ENCODE data around the gene CYP2S1. TPM values are rescaled to one million over a fixed set of nuclear protein-coding genes. Genes with fewer than 3 reads are reported as not detected.
A peak's percentile ranks its signal among the peaks of the same experiment; 100 is the strongest.
"Not testable (repeated sequence)": the region's sequence is repeated elsewhere in the genome, so short reads cannot be mapped to it uniquely, and the experiment has no call there.

CYP2S1 gene
- total RNA-seq, 1 donor, result 1.7 TPM

GRCh38 chr19:41198559-41198958 is 5.5 kb downstream of the CYP2S1 start:
- no peak for DNase-seq (ENCODE audit: low read depth)
- no peak overlapping the region for H3K4me3 ChIP-seq (ENCODE audit: low read depth, low read length)
- TF ChIP-seq CTCF (IDR thresholded peaks at IDR 0.05; ENCODE audit: insufficient read depth, low read depth, low read length), result no peak

DNA sequence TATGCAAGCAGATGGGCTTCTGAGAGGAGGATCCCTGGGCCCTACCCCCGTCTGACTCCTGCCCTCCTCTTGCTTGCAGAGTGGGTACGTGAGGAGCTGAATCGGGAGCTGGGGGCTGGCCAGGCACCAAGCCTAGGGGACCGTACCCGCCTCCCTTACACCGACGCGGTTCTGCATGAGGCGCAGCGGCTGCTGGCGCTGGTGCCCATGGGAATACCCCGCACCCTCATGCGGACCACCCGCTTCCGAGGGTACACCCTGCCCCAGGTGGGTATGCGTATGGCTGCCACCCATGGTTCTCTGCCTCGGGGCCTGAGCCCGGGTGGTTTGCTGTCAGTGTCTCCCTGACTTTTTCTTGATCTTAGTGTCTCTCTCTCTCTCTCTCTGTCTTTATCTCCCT is 10.4 kb downstream of the CYP2S1 start:
- no peak for DNase-seq (ENCODE audit: low read depth)

GRCh38 chr19:41204338-41204737 is 11.3 kb downstream of the CYP2S1 start:
- TF ChIP-seq CTCF (IDR thresholded peaks at IDR 0.05; ENCODE audit: insufficient read depth, low read depth, low read length), result peak; percentile 95
- H3K4me3 ChIP-seq (ENCODE audit: low read depth, low read length), result not testable (repeated sequence)
- peak; percentile 89 for DNase-seq (ENCODE audit: low read depth)

More for the DNA sequence above, 10.4 kb downstream of the CYP2S1 start:
- H3K4me3 ChIP-seq (ENCODE audit: low read depth, low read length), result no peak overlapping the region
- TF ChIP-seq CTCF (IDR thresholded peaks at IDR 0.05; ENCODE audit: insufficient read depth, low read depth, low read length), result no peak

GRCh38 chr19:41205995-41206394 is 13.0 kb downstream of the CYP2S1 start:
- DNase-seq (ENCODE audit: low read depth), result no peak
- no peak overlapping the region for H3K4me3 ChIP-seq (ENCODE audit: low read depth, low read length)
- TF ChIP-seq CTCF (IDR thresholded peaks at IDR 0.05; ENCODE audit: insufficient read depth, low read depth, low read length), result no peak

GRCh38 chr19:41206456-41206855 is 13.4 kb downstream of the CYP2S1 start:
- no peak for DNase-seq (ENCODE audit: low read depth)

GRCh38 chr19:41206926-41207750 is 14.1 kb downstream of the CYP2S1 start:
- TF ChIP-seq CTCF (IDR thresholded peaks at IDR 0.05; ENCODE audit: insufficient read depth, low read depth, low read length), result no peak
- no peak overlapping the region for H3K4me3 ChIP-seq (ENCODE audit: low read depth, low read length)
- peak; percentile 51 for DNase-seq (ENCODE audit: low read depth)

More at GRCh38 chr19:41206456-41206855, 13.4 kb downstream of the CYP2S1 start:
- H3K4me3 ChIP-seq (ENCODE audit: low read depth, low read length), result no peak overlapping the region
- no peak for TF ChIP-seq CTCF (IDR thresholded peaks at IDR 0.05; ENCODE audit: insufficient read depth, low read depth, low read length)
